ENCODE data around the gene THSD4. TPM values are rescaled to one million over a fixed set of nuclear protein-coding genes. Genes with fewer than 3 reads are reported as not detected.

Gene THSD4
- polyA plus RNA-seq, 1 donor (not counting 4 experiments of a cell fraction or from before 2014, with no cell fraction given): 24.5 TPM

GRCh38 chr15:71121442-71121841, 6.2 kb downstream of the THSD4 start:
- H4K20me1 ChIP-seq (ENCODE audit: control insufficient read depth, extremely low read depth, insufficient read depth, low read length): peaks cover 5% of the 10 kb centered on the region
- H3K9me3 ChIP-seq (ENCODE audit: control insufficient read depth, low read depth, low read length): no peaks in the 10 kb centered on the region
- H2AFZ ChIP-seq (ENCODE audit: control insufficient read depth, low read length): no peak overlapping the region
- peaks cover 100% of the 10 kb centered on the region for H3K79me2 ChIP-seq (ENCODE audit: control insufficient read depth, insufficient read depth, low read length)
- H3K4me1 ChIP-seq (ENCODE audit: control insufficient read depth, extremely low read depth, insufficient read depth, low read length): peaks cover 33% of the 10 kb centered on the region
- no peak overlapping the region for H3K4me2 ChIP-seq (ENCODE audit: control insufficient read depth, extremely low read depth, insufficient read depth, low read depth, low read length)
- DNase-seq (ENCODE audit: low read depth, low spot score) (no peak), FAIRE-seq (no peak)
- H3K9ac ChIP-seq (ENCODE audit: control insufficient read depth, extremely low read depth, insufficient read depth, low read length): no peak overlapping the region
- peaks cover 19 to 61% of the 10 kb centered on the region in 2 experiments for H3K36me3 ChIP-seq (ENCODE audit: control insufficient read depth in 2 of 2, extremely low read depth in 1 of 2, insufficient read depth in 2 of 2, low read length in 2 of 2)
- H3K4me3 ChIP-seq (ENCODE audit: control insufficient read depth in 2 of 3, extremely low read depth in 1 of 3, insufficient read depth in 2 of 3, low read depth in 1 of 3, low read length in 3 of 3): no peak overlapping the region
- H3K9me1 ChIP-seq (ENCODE audit: control insufficient read depth, extremely low read depth, insufficient read depth, low read length): peaks cover 10% of the 10 kb centered on the region
- H3K27me3 ChIP-seq (ENCODE audit: control insufficient read depth, extremely low read depth, insufficient read depth, low read length): no peaks in the 10 kb centered on the region
- TF ChIP-seq EZH2 (IDR thresholded peaks at IDR 0.05; ENCODE audit: low read length) (no peak), CTCF (optimal IDR thresholded peaks at IDR 0.05 in 1 of 3, IDR thresholded peaks at IDR 0.05 in 1 of 3, conservative IDR thresholded peaks at IDR 0.05 in 1 of 3; ENCODE audit: extremely low read depth in 1 of 3, insufficient read depth in 2 of 3, low read length in 3 of 3) (no peak)
- dilution Hi-C loops (cut with MboI; ENCODE audit: extremely low pct_ligation_motif_present, low sequenced_read_pairs): no loop called here
- no peak overlapping the region for H3K27ac ChIP-seq (ENCODE audit: control insufficient read depth, insufficient read depth, low read length)

GRCh38 chr15:71124937-71125790, 9.9 kb downstream of the THSD4 start:
- Histone ChIP-seq H3K4me2 (ENCODE audit: control insufficient read depth, extremely low read depth, insufficient read depth, low read depth, low read length) (no peak overlapping the region), H3K4me1 (ENCODE audit: control insufficient read depth, extremely low read depth, insufficient read depth, low read length) (peaks cover 29% of the 10 kb centered on the region), H4K20me1 (ENCODE audit: control insufficient read depth, extremely low read depth, insufficient read depth, low read length) (peaks cover 5% of the 10 kb centered on the region), H3K27ac (ENCODE audit: control insufficient read depth, insufficient read depth, low read length) (no peak overlapping the region), H3K36me3 (ENCODE audit: control insufficient read depth in 2 of 2, extremely low read depth in 1 of 2, insufficient read depth in 2 of 2, low read length in 2 of 2) (peaks cover 17 to 42% of the 10 kb centered on the region in 2 experiments), H3K4me3 (ENCODE audit: control insufficient read depth in 2 of 3, extremely low read depth in 1 of 3, insufficient read depth in 2 of 3, low read depth in 1 of 3, low read length in 3 of 3) (no peak overlapping the region), H3K9me1 (ENCODE audit: control insufficient read depth, extremely low read depth, insufficient read depth, low read length) (peaks cover 9% of the 10 kb centered on the region), H3K9ac (ENCODE audit: control insufficient read depth, extremely low read depth, insufficient read depth, low read length) (no peak overlapping the region), H3K79me2 (ENCODE audit: control insufficient read depth, insufficient read depth, low read length) (peaks cover 100% of the 10 kb centered on the region), H3K9me3 (ENCODE audit: control insufficient read depth, low read depth, low read length) (no peaks in the 10 kb centered on the region), H2AFZ (ENCODE audit: control insufficient read depth, low read length) (no peak overlapping the region), H3K27me3 (ENCODE audit: control insufficient read depth, extremely low read depth, insufficient read depth, low read length) (no peaks in the 10 kb centered on the region)
- dilution Hi-C loops (cut with MboI; ENCODE audit: extremely low pct_ligation_motif_present, low sequenced_read_pairs): no loop called here
- TF ChIP-seq EZH2 (IDR thresholded peaks at IDR 0.05; ENCODE audit: low read length) (no peak), CTCF (optimal IDR thresholded peaks at IDR 0.05 in 1 of 3, IDR thresholded peaks at IDR 0.05 in 1 of 3, conservative IDR thresholded peaks at IDR 0.05 in 1 of 3; ENCODE audit: extremely low read depth in 1 of 3, insufficient read depth in 2 of 3, low read length in 3 of 3) (no peak)
- DNase-seq (ENCODE audit: low read depth, low spot score) (no peak), FAIRE-seq (no peak)
